Amygdala (tissue), 56 donors: Measurements from ENCODE around the gene OTOG.

Experiments
- DNase-seq, 56 donors: peaks; one replicate each; lab custom pipeline; 2025; lab: John Stamatoyannopoulos, UW

The OTOG gene

DNA sequence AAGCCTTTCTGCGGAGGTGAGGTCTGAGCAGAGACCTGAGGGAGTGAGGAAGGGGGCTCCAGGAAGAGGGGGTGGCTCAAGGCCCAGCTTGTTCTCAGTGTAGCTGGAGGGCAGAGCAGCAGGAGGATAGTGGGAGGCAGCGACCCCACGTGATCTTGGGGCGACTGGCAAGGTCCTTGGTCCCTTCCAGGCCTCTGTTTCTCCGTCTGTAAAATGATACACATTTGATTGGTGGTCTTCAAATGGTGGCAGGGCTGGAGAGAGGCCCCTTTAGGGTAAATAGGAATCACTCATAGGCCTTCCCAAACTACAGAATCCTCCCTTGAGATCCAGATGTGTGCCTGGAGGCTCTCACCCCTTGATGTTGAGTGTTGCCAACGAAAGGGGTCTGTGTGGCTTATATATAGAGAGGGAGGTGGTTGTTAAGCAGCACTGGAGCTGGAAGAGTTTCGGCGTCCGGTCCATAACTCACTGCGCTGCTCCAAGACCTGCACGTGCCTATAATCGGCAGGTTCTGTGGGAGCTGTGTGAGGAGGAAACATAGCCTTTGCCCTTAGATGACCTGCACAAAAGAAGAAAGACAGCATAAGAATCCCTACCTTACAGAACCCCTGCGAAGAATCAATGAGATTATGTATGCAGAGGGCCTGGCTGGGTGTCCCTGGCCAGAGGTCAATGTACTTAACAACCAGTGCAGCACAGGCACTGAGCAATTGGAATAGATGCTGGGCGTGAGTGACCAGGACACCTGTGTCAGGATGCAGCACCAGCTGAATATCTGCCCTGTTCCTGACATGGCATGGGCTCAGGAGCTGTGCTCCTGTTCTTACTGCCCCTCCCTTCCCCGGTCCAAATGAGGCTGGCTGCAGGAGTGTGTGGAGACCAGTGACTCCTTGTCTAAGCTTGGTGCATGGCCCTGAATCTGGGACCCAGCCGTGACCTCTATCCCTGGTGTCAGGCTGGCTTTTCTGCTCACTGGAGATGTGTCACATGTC is 28.7 kb downstream of the OTOG start:
- no peak for DNase-seq

DNA sequence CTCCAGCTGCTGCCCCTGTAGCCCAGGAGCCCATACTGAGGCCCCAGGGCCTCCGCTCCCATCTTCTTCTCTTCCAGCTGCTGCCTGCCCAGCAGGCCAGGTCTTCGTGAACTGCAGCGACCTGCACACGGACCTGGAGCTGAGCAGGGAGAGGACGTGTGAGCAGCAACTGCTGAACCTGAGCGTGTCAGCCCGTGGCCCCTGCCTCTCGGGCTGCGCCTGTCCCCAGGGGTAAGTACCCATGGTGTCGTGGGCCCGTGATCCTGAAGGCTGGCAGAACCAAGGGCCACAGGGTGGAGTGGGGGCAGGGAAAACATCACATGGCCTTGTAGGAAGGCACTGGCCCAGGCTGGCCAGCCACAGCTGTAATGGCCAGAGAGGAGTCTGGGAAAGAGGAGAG is 31.2 kb downstream of the OTOG start:
- DNase-seq: no peak

DNA sequence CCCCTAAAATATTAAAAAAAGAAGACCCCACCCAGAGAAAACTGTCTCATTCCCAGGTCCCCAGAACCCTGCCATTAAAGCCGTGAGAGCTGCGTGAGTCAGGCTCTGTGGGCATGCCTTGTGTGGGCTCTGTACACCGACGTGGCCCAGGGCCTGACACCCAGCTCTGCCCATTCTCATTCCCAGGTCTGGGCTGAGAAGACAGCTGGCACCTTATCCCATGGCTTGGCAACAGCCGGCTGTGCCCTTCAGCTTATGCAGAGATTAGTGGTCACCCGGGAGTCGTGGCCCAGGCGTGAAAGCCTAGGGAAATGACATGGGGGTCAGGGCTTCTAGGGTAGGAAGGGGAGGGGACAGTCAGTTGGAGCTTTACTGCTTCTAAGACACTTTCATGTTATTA is 31.9 kb downstream of the OTOG start:
- no peak for DNase-seq

DNA sequence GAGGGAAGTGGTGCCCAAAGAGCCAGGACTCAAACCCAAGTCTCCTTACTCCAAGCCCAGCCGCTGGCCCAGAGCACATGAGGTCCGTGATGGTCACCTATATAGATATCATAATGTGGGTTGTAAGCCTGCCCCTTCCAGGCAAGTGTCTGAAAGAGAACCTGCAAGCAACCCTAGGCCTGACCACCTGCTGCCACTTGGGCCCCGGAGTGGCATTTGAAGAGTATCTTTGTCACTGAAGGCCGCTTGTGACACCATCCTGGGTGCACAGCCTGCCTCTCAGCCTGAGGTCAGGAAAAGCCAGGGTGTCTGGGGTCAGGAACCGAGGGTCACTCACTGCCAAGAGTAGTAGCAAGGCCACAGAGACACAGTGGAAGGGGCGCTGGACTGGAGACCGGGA is 32.4 kb downstream of the OTOG start:
- no peak for DNase-seq

DNA sequence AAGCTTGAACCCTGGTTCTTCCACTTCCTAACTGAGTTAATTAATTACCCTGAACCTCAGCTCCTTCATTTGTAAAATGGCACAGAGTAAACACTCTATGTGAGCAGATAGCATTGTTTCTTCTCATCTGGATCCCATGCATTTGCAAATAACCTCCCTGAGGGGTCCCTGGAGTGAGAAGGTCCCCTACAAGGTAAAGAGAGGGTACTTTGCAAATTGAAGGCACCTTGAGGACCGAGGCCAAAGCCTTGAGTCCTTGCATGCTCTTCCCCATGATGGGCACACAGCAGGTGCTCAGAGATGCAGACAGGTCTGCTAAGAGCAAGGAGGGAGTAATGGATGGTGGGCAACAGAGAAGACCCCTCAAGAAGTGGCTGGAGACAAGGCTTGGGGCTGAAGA is 33.2 kb downstream of the OTOG start:
- DNase-seq: no peak

DNA sequence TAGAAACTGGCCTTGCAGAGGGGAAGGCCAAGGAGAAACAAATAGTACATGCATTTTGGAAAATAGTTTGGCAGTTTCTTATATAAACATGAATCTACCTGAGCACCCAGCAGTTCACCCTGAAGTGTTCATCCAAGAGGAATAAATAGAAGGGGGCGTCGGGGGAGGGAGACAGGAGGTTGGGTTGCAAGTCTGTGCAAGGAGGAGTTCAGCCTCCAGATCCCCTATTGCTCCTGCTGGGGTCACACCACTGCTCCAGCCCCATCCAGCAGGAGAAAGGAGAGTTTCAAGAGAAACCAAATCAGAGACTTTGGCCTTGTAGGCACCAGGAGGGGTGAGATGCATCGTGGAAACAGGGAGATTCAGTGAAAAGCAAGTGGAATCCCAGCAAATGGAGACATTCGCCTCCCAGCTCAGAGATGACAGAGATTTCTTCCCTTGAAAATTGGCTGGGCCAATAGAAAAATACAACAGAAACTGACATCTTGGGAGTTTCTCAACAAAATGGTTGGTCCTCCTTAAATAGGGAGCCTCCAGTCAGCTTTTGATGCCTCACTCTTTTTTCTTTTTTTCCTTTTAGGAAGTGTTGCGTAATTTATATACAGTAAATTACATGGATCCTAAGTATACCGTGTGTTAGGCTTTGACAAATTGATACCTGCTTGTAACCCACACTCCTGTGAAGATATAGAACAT is 34.1 kb downstream of the OTOG start:
- DNase-seq: no peak

DNA sequence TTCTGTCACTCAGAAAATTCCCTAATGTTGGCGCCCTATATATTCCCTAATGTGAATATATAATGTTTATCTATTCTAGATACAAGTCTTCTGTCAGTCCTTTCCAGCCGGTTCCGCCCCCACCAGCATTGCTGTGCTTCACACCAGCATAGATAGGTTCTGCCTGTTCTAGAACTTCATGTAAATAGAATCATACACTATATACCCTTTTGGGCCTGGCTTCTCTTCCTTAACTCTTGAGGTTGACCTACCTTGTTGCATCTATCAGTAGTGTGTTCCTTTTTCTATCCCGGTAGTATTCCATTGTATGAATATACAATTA is 34.6 kb downstream of the OTOG start:
- no peak for DNase-seq

DNA sequence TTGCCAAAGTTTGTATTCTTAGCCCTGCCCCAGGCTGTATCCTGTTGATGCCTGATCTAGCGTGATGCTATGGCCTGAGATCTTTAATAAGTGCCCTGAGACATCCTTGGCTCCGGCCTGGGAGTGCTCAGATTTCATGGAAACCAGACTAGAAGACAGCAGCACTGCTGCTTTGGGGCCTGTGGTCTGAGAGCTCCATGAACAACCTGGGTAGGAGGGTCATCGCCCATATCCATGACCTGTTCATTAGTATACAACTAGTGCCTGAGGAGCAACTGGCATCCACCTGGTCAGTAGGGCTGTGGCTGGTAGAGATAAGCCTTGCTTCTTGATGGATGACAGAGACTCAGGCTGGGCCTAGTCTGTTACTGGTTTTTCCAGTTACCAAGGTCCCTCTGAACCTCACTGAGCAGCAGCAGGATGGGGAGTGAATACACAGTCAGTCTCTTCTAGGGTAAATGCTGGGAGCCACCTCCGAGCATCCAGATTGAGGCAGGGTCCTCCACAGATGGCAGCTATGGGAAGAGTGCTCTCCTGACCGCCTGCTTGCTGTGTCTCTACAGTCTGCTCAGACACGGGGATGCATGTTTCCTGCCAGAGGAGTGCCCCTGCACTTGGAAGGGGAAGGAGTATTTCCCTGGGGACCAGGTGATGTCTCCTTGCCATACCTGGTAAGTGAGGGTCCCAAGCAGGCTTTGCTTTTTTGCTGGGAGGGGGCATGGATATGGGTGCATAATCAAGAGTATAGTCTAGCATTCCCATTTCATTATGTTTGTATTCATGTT is 39.0 kb downstream of the OTOG start:
- DNase-seq: no peak

DNA sequence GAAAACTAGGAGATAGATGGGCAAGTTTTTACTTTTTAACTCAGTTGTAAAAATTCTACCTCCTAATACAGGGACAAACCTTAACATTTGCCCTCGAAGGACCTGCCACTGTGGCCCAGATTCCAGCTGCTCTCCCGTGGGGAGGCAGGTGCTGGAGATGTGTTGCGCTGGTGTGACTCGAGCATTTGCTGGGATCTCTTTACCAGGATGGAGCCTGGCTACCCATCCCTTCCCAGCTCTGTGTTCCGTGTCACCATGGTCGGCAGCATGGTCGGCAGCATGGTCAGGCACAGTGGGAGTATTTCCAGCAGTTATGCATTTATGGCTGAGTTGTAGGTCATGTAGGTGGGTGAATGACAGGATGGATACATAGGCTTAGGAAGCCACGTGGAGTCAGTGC is 41.1 kb downstream of the OTOG start:
- DNase-seq: no peak

DNA sequence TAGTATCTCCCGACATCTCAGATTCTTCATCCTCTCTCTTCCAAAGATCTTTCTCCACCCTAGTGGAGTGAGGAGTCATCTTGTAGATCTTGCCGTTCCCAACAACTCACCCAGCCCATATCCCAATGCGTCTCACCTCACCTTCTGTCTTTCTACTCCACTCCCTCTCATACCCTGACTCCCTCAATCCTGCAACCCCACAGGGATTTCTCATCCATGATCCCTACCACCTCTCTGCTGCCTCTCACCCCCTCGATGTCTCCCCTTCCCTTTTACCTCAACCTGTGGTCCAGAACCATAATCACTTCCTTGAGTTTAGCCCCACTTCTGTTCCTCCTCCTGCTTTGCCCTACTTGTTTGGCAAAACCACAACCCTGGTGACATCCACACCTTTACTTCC is 41.7 kb downstream of the OTOG start:
- no peak for DNase-seq

DNA sequence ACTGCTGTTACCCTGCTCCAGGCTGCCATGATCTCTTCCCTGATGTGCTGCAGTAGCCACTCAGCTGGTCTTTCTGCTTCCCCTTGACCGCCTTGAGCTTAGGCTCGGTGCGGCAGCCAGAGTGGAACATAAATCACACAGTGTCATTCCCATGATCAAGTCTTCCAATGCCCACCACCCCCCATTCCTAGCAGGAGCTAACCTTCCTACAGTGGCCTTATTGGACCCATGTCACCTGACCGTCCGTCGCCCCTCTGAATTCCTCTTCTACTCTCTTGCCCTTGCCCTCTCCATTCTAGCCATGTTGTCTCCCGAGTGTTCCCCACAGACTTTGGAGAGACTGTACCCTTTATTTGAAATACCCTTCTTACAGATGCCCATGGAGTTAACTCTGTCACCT is 43.4 kb downstream of the OTOG start:
- DNase-seq: no peak

DNA sequence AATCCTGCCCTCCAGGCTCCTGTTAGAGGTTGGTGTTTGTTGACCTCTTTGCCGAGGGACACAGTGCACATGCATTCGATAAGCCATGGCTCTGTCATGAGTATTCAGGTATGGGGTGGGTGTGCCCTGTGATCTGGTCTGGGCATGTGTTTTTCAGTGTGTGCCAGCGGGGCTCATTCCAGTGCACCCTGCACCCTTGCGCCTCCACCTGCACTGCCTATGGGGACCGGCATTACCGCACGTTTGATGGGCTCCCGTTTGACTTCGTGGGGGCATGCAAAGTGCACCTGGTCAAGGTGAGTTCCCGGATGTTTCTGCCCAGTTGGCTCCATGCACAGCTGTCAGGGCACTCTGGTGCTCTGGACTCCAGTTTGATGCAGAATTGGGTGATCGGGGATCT is 44.2 kb downstream of the OTOG start:
- DNase-seq: no peak

DNA sequence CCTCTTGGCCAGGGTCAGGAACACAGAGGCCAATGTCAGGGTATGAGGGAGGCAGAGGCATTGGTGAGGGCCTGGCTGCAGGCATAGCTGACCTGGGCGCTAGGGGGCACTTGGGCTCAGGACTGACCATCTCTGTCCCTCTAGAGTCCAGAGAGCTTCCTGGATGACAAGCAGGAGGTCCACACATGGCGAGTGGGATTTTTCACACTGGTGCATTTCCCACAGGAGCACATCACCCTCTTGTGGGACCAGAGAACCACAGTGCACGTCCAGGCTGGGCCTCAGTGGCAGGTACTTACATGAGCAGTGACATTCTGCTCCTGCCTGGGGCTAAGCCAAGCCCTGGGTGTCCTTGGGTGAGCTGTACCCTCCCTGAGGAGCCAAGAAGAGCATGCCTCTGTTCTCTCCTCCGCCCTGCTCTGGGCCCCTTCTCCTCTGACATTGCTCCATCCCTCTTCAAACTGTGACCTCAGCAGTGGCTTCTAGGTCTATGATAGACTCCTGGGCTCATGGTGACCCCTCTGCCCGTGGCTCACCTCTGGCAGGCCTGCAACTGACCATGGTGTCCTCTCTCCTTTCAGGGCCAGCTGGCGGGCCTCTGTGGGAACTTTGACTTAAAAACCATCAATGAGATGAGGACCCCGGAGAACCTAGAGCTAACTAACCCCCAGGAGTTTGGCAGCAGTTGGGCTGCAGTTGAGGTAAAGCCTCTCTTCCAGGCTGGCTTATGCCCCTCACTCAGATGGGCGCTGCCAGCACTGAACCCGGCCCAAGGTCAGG is 46.6 kb downstream of the OTOG start:
- no peak for DNase-seq

DNA sequence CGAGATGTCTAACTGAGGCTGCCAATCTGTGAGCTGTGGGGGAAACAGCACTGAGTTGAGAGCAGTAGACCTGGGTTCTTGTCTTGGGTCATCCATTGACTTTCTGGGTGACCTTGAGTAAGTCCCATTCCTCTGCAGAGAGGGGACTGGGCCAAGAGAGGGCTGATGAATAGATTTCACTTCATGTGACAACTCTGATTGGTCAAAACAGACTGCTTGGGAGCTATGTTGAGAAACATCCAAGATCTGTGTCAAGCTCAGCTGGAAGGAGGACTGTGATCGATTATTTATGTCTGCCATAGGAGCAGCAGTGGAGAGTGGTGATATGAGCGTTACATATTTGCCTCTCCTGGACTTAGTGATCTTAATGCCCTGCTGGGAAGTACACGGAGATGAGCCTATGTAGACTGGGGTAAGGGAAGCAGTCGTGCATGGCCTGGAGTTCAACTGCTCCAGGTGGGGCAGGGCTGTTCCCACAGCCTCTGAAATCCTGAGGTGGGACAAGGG is 47.7 kb downstream of the OTOG start:
- DNase-seq: no peak

DNA sequence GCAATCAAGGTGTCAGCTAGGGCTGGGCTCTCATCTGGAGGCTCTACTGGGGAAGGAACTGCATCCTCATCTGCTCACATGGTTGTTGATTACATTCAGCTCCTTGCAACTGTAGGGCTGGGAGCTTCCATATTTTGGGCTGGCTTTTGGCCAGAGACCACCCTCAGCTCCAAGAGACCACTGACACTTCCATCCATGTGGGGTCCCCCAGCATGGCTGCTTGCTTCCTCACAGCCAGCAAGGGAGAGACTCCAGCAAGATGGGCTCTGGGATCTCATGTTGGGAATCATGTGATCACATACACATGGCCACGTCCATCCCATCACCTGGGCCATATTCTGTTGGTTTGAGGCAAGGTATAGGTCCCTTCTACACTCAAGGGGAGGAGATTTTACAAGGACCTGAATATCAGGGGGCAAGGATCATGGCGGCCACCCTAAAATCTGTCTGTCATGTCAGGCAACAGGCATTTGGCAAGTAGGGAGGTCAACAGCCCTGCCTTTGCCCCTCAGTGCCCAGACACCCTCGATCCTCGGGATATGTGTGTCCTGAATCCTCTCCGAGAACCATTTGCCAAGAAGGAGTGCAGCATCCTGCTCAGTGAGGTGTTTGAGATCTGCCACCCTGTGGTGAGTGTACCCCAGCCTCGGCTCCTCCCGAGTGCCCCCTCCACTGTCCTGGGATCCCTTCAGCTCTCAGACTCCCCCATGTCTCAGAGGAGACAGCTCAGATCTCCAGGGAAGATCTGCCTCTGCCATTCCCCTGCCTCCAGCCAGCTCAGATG is 48.7 kb downstream of the OTOG start:
- no peak for DNase-seq

DNA sequence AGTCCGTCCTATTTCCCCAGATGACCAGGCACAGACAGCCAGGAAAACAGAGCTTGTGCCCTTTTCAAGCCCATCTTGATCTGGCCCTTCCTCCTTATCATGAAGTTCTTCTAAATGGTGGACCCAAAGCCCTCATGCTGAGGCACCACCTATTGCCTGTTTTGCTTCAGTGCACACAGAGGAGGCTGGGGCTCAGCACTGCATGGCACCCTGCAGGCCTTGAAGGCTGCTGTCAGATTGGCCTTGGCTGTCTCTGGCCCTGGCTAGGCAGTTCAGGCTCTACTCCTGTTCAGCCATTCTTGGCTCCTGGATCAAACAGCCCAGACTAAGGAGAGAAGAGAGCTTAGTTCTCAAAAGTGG is 49.2 kb downstream of the OTOG start:
- no peak for DNase-seq

DNA sequence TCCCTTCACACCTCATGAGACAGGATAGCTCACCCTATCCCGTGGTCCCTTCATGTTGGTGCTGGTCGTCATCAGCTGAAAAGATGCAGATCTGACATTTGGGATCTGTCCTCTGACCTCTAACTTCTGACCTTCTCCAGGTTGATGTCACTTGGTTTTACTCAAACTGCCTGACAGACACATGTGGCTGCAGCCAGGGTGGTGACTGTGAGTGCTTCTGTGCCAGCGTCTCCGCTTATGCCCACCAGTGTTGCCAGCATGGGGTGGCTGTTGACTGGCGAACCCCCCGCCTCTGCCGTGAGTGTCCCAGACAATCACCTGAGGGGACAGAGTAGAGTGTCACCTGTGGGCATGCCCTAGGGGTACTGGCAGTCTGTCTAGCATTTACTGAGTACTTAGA is 49.7 kb downstream of the OTOG start:
- DNase-seq: no peak

DNA sequence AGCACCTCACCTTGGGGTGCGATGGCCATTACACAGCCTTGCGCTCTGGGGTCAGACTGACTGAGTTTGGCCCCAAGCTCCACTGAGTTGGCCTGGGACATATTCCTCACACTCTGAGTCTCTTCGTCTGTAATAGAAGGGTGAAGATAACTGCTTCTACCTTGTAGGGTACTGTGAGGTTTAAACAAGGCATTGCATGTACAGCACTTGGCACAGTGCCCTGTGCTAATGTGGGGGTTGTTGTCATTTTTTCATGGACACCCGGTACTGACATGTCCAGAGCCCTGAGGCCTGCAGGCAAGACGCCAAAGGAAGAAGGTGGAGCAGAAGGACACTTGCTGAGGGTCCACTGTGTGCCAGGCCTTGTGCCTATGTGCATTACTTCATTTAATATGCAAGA is 50.7 kb downstream of the OTOG start:
- no peak for DNase-seq

DNA sequence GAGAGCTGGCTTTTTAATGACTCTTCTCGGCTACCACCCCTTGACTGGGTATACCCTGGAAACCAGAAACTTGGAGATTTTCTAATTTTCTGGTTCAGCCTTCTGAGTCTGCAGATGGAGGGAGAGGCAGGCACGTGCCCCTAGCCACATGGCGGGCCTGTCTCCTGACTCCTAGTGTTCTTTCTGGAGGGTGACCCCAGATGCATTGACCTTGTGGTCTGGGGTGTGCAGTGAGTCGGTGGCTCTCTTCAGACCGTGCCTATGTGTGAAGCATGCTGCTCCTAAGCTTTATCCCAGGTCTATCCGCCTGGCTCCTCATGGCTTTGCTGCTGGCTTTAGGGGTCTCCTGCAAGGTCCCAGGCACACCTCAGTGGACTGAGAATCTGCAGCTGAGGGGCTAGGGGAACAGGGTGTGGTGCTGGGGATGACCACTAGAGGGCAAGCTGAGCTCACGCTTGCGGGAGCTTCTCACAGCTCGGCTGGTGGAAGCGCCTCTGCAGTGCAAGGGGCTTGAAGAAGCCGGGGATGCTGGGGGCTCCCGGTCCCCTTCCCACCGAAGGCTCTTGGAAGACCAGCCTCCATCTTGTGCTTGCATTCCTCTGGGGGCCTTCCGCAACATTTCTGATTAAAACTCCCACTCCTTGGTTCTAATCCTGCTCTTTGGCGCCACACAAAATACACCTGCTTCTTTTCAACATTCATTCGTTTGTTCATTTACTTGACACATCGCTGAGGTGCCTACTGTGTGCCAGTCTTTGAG is 51.8 kb downstream of the OTOG start:
- peak in 47 of 56 donors; percentile 6 to 78 (median 42) for DNase-seq
